T-helper 17 cell (primary cell): ENCODE results near the gene AGBL1. TPM values are rescaled to one million over a fixed set of nuclear protein-coding genes. Genes with fewer than 3 reads are reported as not detected.

Experiments
- ATAC-seq: fragments of 150-1000 bp; cut with Tn5 transposase; 2 replicates; pipeline ENCODE4 v1.10.0; 2021; ENCODE audit warnings: mild to moderate bottlenecking, moderate library complexity
- DNase-seq, 3 donors: peaks; one replicate each; pipeline versions ENCODE4 v3.0.0 to v3.0.0-alpha.2; 2020 to 2021
- H3K9me3 ChIP-seq: one replicate; pipeline ENCODE4 v1.7.0; 2013; ENCODE audit warnings: low read length, mild to moderate bottlenecking; ENCODE audit not compliant: control insufficient read depth, poor library complexity, severe bottlenecking
- H3K27ac Mint-ChIP-seq: one replicate; pipeline ENCODE4 v1.8.0; 2022; ENCODE audit warnings: mild to moderate bottlenecking, moderate library complexity, mixed read lengths
- H3K27me3 Mint-ChIP-seq: one replicate; pipeline ENCODE4 v1.8.0; 2022; ENCODE audit warnings: mixed read lengths
- H3K36me3 Mint-ChIP-seq: one replicate; pipeline ENCODE4 v1.8.0; 2022; ENCODE audit warnings: low read depth, mixed read lengths
- H3K4me1 Mint-ChIP-seq: one replicate; pipeline ENCODE4 v1.8.0; 2022; ENCODE audit warnings: mild to moderate bottlenecking, mixed read lengths
- H3K4me3 Mint-ChIP-seq: one replicate; pipeline ENCODE4 v1.8.0; 2022; ENCODE audit warnings: mild to moderate bottlenecking, moderate library complexity, mixed read lengths
- total RNA-seq, 4 donors: library from RNA in 2 of 4; stranded (reverse) in 2 of 4; gene quantifications; one replicate each; pipeline ENCODE4 v1.2.3 and lab custom pipeline; 2022 to 2026

AGBL1 gene
- total RNA-seq, 2 donors from 2014 or later: not detected

DNA sequence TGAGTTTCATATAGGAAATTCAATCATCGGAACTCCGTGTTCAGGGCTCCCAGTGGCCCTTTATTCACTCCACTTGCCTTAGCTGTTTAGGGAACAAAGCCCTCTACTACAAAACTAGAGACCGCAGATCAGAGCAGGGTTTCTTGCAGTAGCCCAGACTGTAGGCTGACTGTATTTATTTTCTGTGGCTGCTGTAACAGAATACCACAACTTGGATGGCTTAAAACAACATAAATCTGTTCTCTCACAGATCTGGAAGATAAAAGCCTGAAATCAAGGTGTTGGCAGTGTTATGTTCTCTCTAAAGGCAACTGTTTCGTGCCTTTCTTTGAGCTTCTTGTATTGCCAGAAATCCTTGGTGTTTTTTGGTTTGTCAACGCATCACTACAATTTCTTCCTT is 479.0 kb downstream of the AGBL1 start:
- Mint-ChIP-seq H3K27me3 (no peaks in the 10 kb centered on the region), H3K4me1 (no peaks in the 10 kb centered on the region), H3K4me3 (no peak overlapping the region), H3K27ac (no peak overlapping the region), H3K36me3 (no peaks in the 10 kb centered on the region)
- ATAC-seq (no peak), DNase-seq (no peak)
- no peaks in the 10 kb centered on the region for H3K9me3 ChIP-seq

DNA sequence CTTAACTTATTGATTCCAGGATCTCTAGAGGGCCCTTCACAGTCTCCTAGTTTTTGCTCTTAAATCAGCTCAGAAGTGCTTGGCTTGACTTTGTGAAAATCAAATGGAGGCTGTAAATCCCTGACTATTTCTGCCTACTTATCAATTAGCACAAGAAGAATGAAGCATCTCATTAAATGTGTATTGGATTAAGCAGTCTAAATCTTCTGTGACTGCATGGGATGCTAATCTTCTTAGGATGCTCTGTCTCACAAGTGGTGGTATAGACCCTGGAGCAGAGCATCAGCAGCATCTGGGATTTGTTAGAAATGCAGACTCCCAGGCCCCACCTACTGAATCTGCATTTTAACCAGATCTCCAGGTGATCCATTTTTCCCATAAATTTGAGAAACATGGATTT is 488.7 kb downstream of the AGBL1 start:
- H3K27me3 Mint-ChIP-seq: peaks cover 8% of the 10 kb centered on the region
- no peaks in the 10 kb centered on the region for H3K36me3 Mint-ChIP-seq
- ATAC-seq (no peak), DNase-seq (no peak)
- no peak overlapping the region for H3K27ac Mint-ChIP-seq
- no peak overlapping the region for H3K4me3 Mint-ChIP-seq
- peaks cover 5% of the 10 kb centered on the region for H3K4me1 Mint-ChIP-seq
- H3K9me3 ChIP-seq: no peaks in the 10 kb centered on the region

- no peaks in the 10 kb centered on the region for H3K9me3 ChIP-seq
- Mint-ChIP-seq H3K27me3 (peaks cover 8% of the 10 kb centered on the region), H3K4me1 (peaks cover 12% of the 10 kb centered on the region), H3K27ac (no peak overlapping the region), H3K36me3 (no peaks in the 10 kb centered on the region), H3K4me3 (no peak overlapping the region)
- ATAC-seq (no peak), DNase-seq (no peak)
Measured at GRCh38 chr15:86570738-86571137, 491.1 kb downstream of the AGBL1 start.

GRCh38 chr15:86571873-86572272 is 492.2 kb downstream of the AGBL1 start:
- Mint-ChIP-seq H3K27ac (no peak overlapping the region), H3K4me3 (no peak overlapping the region), H3K27me3 (peaks cover 8% of the 10 kb centered on the region), H3K4me1 (peaks cover 10% of the 10 kb centered on the region), H3K36me3 (no peaks in the 10 kb centered on the region)
- DNase-seq: no peak
- no peak for ATAC-seq
- no peaks in the 10 kb centered on the region for H3K9me3 ChIP-seq

DNA sequence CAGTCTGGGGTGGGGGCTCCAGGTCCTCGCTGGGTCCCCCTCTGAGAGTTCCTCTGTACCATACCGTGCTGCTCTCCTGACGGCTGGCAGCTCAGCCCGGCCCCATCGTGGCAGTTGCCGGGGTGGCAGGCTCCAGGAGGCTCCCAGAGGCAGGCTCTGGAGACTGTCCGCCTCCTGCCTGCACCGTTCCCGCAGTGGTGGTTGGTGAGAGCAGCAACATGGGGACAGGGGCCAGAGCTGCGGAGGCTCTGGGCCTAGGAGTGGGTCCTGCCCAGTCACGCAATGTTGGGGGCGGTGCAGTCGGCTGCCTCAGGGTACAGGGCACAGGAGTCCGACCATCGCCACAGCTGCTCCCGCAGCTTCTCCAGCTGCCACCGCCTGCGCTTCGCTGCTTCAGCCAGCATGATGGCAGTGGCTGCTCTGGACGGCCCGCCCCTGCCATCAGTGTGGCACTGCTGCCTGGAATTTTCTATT is 492.7 kb downstream of the AGBL1 start:
- H3K9me3 ChIP-seq: no peaks in the 10 kb centered on the region
- H3K36me3 Mint-ChIP-seq: no peaks in the 10 kb centered on the region
- DNase-seq (no peak), ATAC-seq (no peak)
- peaks cover 8% of the 10 kb centered on the region for H3K27me3 Mint-ChIP-seq
- no peak overlapping the region for H3K27ac Mint-ChIP-seq
- peaks cover 10% of the 10 kb centered on the region for H3K4me1 Mint-ChIP-seq
- no peak overlapping the region for H3K4me3 Mint-ChIP-seq

- ATAC-seq (no peak), DNase-seq (no peak)
- peak overlapping the region; percentile 10 for H3K27ac Mint-ChIP-seq
- peaks cover 10% of the 10 kb centered on the region for H3K4me1 Mint-ChIP-seq
- H3K9me3 ChIP-seq: no peaks in the 10 kb centered on the region
- H3K27me3 Mint-ChIP-seq: peaks cover 8% of the 10 kb centered on the region
- no peak overlapping the region for H3K4me3 Mint-ChIP-seq
- H3K36me3 Mint-ChIP-seq: no peaks in the 10 kb centered on the region
Measured at GRCh38 chr15:86573476-86573875, 493.8 kb downstream of the AGBL1 start.

DNA sequence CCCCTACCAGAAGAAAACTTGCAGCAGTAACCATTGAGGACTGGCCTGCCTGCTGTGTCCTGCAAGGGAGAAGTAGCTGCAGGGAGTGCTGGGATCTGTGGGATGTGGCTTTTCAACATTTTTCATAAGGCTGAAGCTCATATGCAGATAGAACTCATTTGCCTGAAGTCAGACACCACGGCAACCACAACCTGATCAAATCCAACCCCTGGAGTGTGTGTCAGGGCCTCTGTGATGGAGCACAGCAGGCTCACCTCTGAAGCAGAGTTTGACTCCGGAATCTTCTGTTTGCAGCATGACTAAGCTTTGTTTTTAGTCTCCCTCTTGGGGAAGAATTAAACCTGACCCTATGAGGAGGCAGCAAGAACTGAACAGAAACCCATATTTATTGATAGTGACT is 508.7 kb downstream of the AGBL1 start:
- Mint-ChIP-seq H3K4me1 (peaks cover 3% of the 10 kb centered on the region), H3K4me3 (no peak overlapping the region)
- no peak for DNase-seq

GRCh38 chr15:86590461-86590860 is 510.8 kb downstream of the AGBL1 start:
- DNase-seq (no peak), ATAC-seq (no peak)
- H3K4me3 Mint-ChIP-seq: no peak overlapping the region
- peaks cover 2% of the 10 kb centered on the region for H3K36me3 Mint-ChIP-seq
- H3K27me3 Mint-ChIP-seq: no peaks in the 10 kb centered on the region
- H3K9me3 ChIP-seq: no peaks in the 10 kb centered on the region
- peaks cover 3% of the 10 kb centered on the region for H3K4me1 Mint-ChIP-seq
- H3K27ac Mint-ChIP-seq: no peak overlapping the region

More for the DNA sequence above, 508.7 kb downstream of the AGBL1 start:
- no peak overlapping the region for H3K27ac Mint-ChIP-seq
- no peak for ATAC-seq
- H3K9me3 ChIP-seq: no peaks in the 10 kb centered on the region
- H3K36me3 Mint-ChIP-seq: no peaks in the 10 kb centered on the region
- no peaks in the 10 kb centered on the region for H3K27me3 Mint-ChIP-seq

- Mint-ChIP-seq H3K4me3 (no peak overlapping the region), H3K4me1 (peaks cover 3% of the 10 kb centered on the region), H3K27ac (no peak overlapping the region), H3K27me3 (no peaks in the 10 kb centered on the region), H3K36me3 (peaks cover 2% of the 10 kb centered on the region)
- DNase-seq (no peak), ATAC-seq (no peak)
- no peaks in the 10 kb centered on the region for H3K9me3 ChIP-seq
Measured at GRCh38 chr15:86591158-86591557, 511.5 kb downstream of the AGBL1 start.

GRCh38 chr15:86591994-86592735 is 512.5 kb downstream of the AGBL1 start:
- Mint-ChIP-seq H3K27ac (no peak overlapping the region), H3K4me3 (no peak overlapping the region), H3K36me3 (peaks cover 2% of the 10 kb centered on the region), H3K27me3 (no peaks in the 10 kb centered on the region), H3K4me1 (peaks cover 2% of the 10 kb centered on the region)
- DNase-seq (no peak), ATAC-seq (no peak)
- H3K9me3 ChIP-seq: no peaks in the 10 kb centered on the region

GRCh38 chr15:86595741-86596140 is 516.1 kb downstream of the AGBL1 start:
- ATAC-seq: no peak
- Mint-ChIP-seq H3K27me3 (no peaks in the 10 kb centered on the region), H3K27ac (no peak overlapping the region), H3K4me3 (no peak overlapping the region), H3K36me3 (peaks cover 2% of the 10 kb centered on the region), H3K4me1 (no peaks in the 10 kb centered on the region)
- no peak for DNase-seq
- H3K9me3 ChIP-seq: no peaks in the 10 kb centered on the region

- DNase-seq: no peak
- no peaks in the 10 kb centered on the region for H3K27me3 Mint-ChIP-seq
- peaks cover 3% of the 10 kb centered on the region for H3K36me3 Mint-ChIP-seq
- no peaks in the 10 kb centered on the region for H3K9me3 ChIP-seq
- H3K27ac Mint-ChIP-seq: no peak overlapping the region
- no peak for ATAC-seq
- no peaks in the 10 kb centered on the region for H3K4me1 Mint-ChIP-seq
- H3K4me3 Mint-ChIP-seq: no peak overlapping the region
Measured at GRCh38 chr15:86603466-86603865, 523.8 kb downstream of the AGBL1 start.

GRCh38 chr15:86608461-86609205 is 529.0 kb downstream of the AGBL1 start:
- peaks cover 21% of the 10 kb centered on the region for H3K4me1 Mint-ChIP-seq
- H3K27me3 Mint-ChIP-seq: no peaks in the 10 kb centered on the region
- no peak overlapping the region for H3K4me3 Mint-ChIP-seq
- ATAC-seq: no peak
- no peaks in the 10 kb centered on the region for H3K36me3 Mint-ChIP-seq
- no peak overlapping the region for H3K27ac Mint-ChIP-seq
- H3K9me3 ChIP-seq: no peaks in the 10 kb centered on the region
- no peak for DNase-seq

- H3K4me1 Mint-ChIP-seq: peaks cover 21% of the 10 kb centered on the region
- no peaks in the 10 kb centered on the region for H3K9me3 ChIP-seq
- DNase-seq (no peak), ATAC-seq (no peak)
- H3K27ac Mint-ChIP-seq: no peak overlapping the region
- H3K27me3 Mint-ChIP-seq: no peaks in the 10 kb centered on the region
- no peaks in the 10 kb centered on the region for H3K36me3 Mint-ChIP-seq
- no peak overlapping the region for H3K4me3 Mint-ChIP-seq
Measured at GRCh38 chr15:86609275-86609674, 529.6 kb downstream of the AGBL1 start.
